GM19023 (cell line): Measurements from ENCODE around the gene PAM16.
A peak's percentile ranks its signal among the peaks of the same experiment; 100 is the strongest.
"Not testable (repeated sequence)": the region's sequence is repeated elsewhere in the genome, so short reads cannot be mapped to it uniquely, and the experiment has no call there.

Source experiments
- ATAC-seq: cut with Tn5 transposase; IDR thresholded peaks from one replicate; pipeline ENCODE4 v1.9.1; 2021; ENCODE audit warnings: mild to moderate bottlenecking, moderate library complexity; ENCODE audit not compliant: unreplicated experiment

The PAM16 gene

DNA sequence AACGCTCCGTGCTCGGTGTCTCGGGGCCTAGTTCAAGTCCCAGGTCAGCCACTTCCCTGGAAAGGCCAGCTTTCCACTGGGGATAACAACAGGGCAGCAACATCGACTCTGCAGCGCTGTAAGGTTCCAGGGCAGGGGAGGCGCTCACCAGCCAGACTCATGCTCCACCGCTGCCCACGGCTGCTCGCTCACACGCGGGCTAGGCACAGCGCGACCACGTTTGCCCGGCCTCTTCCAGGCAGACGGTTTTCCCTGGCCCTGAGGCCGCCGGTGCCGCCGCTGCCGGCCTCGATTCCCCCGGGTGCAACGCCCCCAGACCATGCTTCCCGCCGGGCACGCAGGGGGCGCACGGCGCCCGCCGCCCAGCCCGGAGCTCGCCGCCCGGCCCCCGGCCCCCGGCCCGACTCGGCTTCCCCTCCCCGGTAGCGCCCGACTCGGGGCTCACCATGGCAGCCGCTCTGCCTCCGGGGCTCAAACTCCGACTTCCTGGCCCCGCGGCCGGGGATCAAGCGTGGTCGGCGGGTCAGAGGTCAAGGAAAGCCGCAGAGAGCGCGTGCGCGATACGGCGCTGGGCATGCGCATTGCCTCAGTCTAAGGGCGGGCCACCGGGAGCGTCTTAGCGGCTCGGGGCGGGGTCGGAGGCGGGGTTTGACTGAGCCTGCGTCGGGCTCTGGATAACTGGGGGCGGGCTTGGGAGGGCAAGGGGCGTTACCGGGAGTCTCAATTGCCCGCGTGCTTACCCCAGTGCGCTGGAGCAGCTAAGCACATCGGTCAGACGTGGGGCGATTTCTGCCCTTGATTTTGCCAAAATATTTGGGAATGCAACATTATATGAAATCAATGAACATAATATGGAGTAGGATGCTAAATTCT lies at the start of gene PAM16:
PAM16 (minus strand) TSS at position 535 of the 873 bp plus-strand sequence; CDS start at position 448, 87 bp downstream.
- ATAC-seq, result peak; percentile 91

DNA sequence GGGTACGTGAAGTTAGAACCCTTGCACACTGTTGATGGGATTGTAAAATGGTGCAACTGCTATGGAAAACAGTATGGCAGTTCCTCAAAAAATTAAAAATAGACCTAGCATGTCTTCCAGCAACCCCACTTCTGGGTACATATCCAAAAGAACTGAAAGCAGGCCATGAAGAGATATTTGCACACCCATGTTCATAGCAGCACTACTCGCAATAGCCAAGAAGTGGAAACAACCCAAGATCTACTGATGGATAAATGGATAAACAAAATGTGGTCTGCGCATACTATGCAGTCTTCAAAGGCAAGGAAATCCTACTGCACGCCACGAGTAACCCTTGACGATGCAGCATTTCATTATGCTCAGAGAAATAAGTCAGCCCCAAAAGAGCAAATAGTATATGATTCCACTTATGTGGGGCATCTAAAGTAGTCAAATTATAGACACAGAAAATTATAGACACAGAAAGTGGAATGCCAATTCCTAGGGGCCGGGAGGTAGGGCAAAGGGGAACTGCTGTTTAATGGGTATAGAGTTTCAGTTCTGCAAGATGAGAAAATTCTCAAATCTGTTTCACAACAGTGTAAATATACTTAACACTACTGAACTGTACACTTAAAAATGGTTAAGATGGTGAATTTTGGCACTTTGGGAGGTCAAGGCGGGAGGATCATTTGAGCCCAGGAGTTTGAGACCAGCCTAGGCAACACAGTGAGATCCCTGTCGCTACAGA lies 48.0 kb upstream of the PAM16 start:
- no peak for ATAC-seq

DNA sequence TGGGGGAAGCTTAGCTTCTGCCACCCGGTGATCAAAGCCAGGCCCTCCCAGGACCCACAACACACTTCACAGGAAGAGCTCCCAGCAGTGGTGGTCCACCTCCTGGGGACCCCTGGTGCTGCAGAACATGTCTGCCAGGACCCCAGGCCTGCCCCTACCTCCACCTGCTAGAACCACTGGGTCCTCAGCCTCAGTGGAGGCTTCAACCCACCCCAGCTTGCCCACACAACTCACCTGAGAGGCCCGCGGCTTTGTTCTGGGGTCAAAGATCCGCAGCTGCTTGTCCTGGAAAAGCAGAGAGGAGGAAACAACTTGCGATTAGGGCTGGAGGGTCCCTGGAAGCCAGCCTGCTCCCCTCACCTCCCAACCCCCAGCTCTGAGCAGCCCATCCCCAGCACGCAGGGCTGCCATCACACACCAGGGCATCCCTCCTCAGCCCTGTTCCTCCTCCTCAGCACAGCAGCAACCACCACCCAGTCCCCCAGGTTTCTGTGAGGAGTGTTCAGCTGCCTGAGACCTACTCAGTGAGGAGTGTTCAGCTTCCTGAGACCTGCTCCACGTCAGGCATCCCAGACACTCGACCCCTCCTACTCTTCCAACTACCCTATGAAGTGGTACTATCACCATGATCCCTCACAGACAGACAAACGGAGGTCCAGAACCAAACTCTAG lies 44.1 kb upstream of the PAM16 start:
- ATAC-seq, result no peak

GRCh38 chr16:4393850-4394249 lies 42.7 kb upstream of the PAM16 start:
- not testable (repeated sequence) for ATAC-seq

DNA sequence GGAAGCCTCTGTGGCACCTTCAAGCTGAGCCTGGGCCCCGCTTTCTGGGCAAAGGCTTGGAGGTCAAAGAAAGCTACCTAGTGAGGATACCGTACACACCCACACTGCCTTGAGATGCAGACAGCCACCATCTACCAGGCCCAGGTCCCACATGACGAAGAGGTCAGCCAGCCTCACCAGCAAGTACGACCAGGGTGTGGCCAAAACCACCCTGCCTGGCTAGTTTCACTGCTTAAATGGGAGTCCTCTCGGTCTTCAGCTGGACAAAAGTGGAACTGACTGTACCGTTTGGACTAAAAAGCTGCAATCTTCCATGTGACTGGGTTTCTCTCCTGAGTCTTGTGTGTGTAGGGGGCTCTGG lies 42.1 kb upstream of the PAM16 start:
- ATAC-seq, result no peak

- no peak for ATAC-seq
These were observed 41.5 kb upstream of the PAM16 start for GRCh38 chr16:4392382-4393239.

DNA sequence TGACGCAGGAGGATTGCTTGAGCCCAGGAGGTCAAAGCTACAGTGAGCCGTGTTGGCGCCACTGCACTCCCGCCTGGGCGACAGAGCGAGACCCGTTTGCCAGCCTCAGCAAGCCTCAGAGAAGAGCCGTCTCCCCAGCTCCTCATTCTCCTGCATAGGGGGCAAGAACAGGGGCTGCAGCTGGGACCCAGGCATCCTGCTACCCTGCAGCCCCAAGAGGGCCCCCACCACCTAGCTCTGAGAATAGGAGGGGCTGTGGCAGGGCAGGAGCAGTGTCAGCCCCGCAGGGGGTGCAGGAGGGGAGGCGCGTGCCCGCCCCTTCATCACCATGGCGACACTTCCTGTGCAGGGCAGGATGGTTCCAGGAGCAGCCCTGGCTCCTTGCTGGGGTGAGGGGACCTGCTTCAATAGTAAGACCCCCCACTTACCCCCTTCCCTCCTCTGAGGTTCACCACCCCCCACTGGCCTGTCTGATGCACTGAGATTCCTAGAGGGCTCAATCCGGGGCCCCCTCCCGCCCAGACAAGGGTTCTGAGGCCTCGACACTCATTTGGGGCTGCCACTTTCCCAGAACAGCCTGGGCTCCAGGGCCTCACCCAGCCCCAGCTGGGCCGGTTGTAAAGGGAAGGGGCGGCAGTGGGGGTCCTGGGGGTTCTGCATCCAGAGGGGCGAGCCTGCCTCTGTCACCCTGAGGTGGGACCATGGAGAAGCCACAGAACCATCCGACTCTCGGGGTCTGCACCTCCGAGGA lies 40.7 kb upstream of the PAM16 start:
- no peak for ATAC-seq

GRCh38 chr16:4390266-4391260 lies 39.4 kb upstream of the PAM16 start:
- ATAC-seq, result no peak

DNA sequence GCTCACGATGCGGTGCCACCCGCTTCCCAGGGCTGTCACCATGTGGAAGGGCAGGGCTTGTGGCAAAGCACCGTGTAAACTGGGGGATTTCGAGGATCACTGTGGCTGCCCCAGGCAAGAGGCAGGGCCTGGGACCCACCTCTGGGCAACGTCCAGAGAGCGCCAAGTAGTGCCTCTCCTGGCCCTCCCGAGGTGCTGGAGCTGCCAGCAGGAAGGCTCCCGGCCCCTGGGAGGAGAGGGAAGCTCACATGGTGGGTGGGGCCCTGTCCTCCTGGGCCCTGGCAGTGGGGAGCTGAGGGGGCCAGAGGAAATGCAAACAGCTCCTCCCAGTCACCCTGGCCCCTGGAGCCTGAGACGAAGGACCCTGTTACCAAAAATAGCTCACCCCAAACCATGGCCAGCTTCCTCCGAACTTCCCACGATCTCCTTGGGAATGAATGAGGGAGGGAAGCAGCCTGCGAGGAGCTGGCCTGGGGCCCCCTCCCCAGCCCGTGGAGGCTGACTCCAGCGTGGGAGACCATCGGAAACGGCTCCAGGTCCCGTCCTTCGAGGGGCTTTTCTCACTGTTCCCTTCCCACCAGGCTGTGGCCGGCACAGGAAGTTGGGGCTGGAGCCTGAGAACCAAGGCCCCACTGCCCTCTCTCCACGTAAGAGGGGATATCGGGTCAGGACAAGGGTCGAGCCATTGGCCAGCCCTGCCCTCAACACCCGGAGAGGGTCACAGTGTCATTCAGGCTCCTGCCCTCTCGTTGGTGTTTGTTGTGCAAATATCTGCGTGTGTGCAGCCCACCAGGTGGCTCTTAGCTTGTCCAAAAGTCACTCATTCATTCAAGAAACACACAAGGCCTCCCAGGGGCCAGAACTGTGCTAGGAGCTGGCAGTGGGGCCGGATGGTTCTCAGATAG lies 38.2 kb upstream of the PAM16 start:
- ATAC-seq, result no peak

GRCh38 chr16:4388271-4389021 lies 37.3 kb upstream of the PAM16 start:
- no peak for ATAC-seq

GRCh38 chr16:4387781-4388180 lies 36.7 kb upstream of the PAM16 start:
- no peak for ATAC-seq

DNA sequence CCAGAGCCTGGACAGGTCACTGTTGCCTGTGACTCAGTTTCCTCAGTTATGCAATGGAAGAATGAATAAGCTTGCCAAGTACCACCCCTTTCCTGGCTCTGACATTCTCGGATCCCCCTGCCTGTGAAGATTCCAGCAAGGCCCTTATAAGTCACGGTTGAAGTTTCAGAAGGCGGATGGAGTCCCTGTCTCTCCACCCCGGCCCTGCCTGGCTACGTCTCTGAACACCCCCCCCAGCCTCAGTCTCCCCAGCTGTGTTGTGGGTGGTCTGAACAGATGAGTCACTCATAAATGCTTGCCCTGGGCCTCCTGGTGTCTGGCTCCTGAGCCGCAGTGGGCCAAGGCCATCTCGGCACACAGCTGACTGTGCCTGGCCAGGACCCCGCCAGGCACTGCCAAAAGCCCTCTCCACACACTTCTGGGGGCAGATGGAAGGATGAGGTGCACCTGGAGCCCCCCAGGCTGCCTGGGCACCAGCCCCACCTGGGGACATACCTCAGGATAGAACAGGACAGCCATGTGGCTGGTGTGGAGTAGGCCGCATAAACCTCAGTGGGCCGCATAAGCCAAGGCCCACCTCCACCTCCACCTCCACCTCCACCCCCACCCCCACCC lies 35.9 kb upstream of the PAM16 start:
- no peak for ATAC-seq

DNA sequence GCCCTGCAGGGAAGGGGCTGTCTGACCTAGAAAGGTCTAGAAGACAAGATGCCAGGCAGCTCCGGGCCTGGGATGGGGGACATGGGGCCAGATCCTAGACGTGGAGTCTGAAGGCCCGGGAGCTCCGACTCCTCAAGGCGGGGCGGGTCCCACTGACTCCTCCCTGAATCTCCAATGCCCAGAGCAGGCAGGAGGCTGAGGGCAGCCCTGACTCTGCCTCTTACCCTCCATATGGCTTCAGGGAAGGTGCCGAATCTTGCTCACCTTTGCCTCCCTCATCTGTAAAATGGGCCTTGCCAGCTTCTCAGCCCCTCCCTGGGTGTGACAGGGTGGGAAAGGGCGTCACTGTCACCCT lies 35.3 kb upstream of the PAM16 start:
- ATAC-seq, result no peak

GRCh38 chr16:4385789-4386450 lies 34.8 kb upstream of the PAM16 start:
- ATAC-seq, result no peak

DNA sequence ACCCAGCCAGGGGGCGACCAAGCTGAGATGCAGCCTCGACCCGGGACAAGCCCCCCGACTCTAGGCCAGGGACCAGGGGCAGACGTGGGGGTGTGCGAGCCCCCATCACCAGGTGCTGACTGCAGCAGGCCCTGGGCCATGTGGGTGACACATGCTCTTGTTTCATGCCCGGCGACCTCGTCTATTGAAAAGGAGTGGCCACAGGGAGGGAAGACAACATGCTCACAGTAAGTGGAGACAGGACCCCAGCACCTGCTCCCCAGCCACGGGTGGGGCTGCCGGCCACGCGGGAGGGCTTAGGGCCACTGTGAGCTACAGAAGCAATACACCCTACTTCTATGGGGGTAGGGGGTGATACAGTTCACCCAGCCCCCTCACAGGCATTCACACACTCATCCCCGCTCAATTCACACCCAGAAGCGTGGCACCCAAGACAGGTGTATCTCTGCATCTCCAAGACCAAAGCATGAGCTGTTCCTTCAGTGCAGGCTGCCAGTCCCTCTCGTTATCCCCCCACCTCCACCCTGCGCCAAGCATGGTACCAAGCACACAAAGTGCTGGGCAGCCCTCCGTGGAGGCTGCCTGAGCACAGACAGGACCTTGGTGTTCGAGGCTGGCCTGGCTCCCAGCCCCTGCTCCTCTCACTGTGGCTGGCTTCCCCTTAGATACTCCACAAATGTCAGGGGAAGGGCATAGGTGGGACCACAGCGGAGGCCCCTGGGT lies 34.1 kb upstream of the PAM16 start:
- no peak for ATAC-seq
